ENCODE measurements around the gene METRN.
"Not testable (repeated sequence)": the region's sequence is repeated elsewhere in the genome, so short reads cannot be mapped to it uniquely, and the experiment has no call there.

The METRN gene

GRCh38 chr16:740764-741505, 26.0 kb downstream of the METRN start, which contains the start of gene CIAO3:
Gene CIAO3 (minus strand): TSS chr16:740997. CDS start chr16:740985, 12 bp downstream.
- TF ChIP-seq CTCF (IDR thresholded peaks at IDR 0.05; ENCODE audit: control insufficient read depth, insufficient read depth, low read depth, low read length, missing control alignments) = peak; percentile 63
- peak; percentile 56 for DNase-seq (ENCODE audit: low read depth)
- peak within 1 kb of the TSS; percentile 66 for H3K4me3 ChIP-seq (ENCODE audit: control insufficient read depth, low read depth, low read length)

DNA sequence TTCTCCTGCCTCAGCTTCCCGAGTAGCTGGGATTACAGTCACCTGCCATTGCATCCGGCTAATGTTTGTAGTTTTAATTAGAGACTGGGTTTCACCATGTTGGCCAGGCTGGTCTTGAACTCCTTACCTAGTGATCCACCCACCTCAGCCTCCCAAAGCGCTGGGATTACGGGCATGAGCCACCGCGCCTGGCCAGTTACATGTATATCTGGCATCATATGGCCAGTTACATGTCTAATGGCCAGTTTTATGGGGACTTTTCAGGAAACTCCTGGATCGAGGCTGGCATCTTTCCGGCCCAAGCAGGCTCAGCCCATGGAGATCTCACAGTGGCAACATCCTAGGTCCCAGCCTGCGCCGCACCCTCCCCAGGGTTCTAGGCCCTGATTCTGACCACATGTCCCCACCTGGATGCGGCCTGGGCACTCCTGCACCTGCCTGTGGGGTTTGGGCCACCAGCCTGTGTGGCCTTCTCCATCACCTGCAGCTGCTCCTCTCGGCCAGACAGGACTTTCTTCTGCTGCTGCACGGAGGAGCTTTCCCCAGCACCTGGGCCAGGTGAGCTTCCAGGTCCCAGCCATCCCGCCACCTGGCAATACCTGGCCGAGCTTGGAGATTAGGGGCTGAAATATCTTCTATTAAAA, 27.2 kb downstream of the METRN start:
- DNase-seq (ENCODE audit: low read depth) = no peak
- TF ChIP-seq CTCF (IDR thresholded peaks at IDR 0.05; ENCODE audit: control insufficient read depth, insufficient read depth, low read depth, low read length, missing control alignments) = no peak
- no peak overlapping the region for H3K4me3 ChIP-seq (ENCODE audit: control insufficient read depth, low read depth, low read length)

- not testable (repeated sequence) for DNase-seq (ENCODE audit: low read depth); H3K4me3 ChIP-seq (ENCODE audit: control insufficient read depth, low read depth, low read length)
Observed at GRCh38 chr16:742894-743293, 28.0 kb downstream of the METRN start.

DNA sequence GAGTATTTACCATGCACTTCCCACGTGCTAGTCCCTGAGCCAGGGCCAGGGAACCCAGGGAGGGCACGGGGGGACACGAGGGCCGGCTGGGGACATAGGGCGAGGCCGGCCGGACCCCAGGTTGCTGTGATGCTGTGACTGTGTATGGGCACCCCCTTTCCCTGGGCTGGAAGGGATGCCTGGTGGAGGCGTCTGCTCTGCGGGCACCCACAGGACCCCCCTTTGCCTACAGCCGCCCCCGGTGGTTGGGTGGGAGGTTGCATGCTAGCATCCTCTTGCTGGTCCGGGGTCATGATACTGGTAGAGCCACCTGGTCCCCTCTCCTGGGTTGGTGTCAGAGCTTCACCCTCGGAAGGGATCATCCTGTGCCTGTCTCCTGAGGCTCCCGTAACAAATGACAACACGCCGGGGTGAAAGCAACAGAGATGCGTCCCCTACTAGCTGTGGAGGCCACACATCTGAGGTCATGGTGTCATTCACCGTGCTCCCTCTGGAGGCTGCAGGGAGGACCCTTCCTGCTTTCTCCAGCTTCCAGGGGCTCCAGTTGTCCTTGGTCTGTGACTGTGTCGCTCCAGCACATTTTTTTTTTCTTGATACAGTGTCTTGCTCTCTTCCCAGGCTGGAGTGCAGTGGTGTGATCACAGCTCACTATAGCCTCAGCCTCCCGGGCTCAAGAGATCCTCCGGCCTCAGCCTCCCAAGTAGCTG, 29.0 kb downstream of the METRN start:
- no peak overlapping the region for H3K4me3 ChIP-seq (ENCODE audit: control insufficient read depth, low read depth, low read length)
- no peak for TF ChIP-seq CTCF (IDR thresholded peaks at IDR 0.05; ENCODE audit: control insufficient read depth, insufficient read depth, low read depth, low read length, missing control alignments)
- DNase-seq (ENCODE audit: low read depth) = no peak

- peak; percentile 32 for TF ChIP-seq CTCF (IDR thresholded peaks at IDR 0.05; ENCODE audit: control insufficient read depth, insufficient read depth, low read depth, low read length, missing control alignments)
- DNase-seq (ENCODE audit: low read depth) = no peak
- no peak overlapping the region for H3K4me3 ChIP-seq (ENCODE audit: control insufficient read depth, low read depth, low read length)
Observed at GRCh38 chr16:745739-746138, 30.8 kb downstream of the METRN start.

- DNase-seq (ENCODE audit: low read depth) = no peak
- no peak overlapping the region for H3K4me3 ChIP-seq (ENCODE audit: control insufficient read depth, low read depth, low read length)
- no peak for TF ChIP-seq CTCF (IDR thresholded peaks at IDR 0.05; ENCODE audit: control insufficient read depth, insufficient read depth, low read depth, low read length, missing control alignments)
Observed at GRCh38 chr16:746637-747036, 31.7 kb downstream of the METRN start.

All from AG09309 (cell line).